Measurements from ENCODE around the gene KIF26B. TPM values are rescaled to one million over a fixed set of nuclear protein-coding genes. Genes with fewer than 3 reads are reported as not detected.

KIF26B gene
- total and polyA plus RNA-seq, 2 experiments from 2014 or later, result 2.5 to 8.0 TPM

DNA sequence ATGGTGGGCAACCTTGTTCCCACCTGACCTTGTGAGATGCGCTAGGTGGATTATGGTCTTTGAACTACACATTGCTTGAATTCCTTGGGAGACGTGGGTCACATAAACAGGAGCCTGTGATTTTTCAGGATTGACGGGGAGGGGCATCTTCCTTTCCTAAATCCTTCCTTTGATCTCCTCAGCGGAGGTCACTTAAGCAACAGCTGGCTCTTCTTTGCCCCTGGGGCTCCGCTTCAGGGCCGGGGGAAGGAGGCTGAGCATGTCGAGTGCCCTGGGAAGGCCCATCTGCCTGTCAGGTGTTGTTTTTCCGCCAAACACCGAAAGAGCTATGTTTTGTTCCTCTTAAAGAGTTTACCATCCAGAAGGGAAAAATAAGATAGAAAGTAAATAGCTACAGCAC is 40.6 kb downstream of the KIF26B start:
- Histone ChIP-seq H3K36me3 (ENCODE audit: low read depth) (no peaks in the 10 kb centered on the region), H3K79me2 (ENCODE audit: insufficient read depth) (0 out of 2 replicates have a peak, but pooled peaks cover 10% of the 10 kb centered on the region), H3F3A (ENCODE audit: insufficient read depth) (peaks cover 15% of the 10 kb centered on the region), H3K9me3 (ENCODE audit: low read depth) (no peaks in the 10 kb centered on the region), H2AFZ (no peak overlapping the region), H3K27ac (no peak overlapping the region), H3K4me2 (ENCODE audit: unreplicated experiment) (no peak overlapping the region), H4K20me1 (ENCODE audit: insufficient read depth) (no peaks in the 10 kb centered on the region), H3K27me3 (replicated peaks; ENCODE audit: insufficient read depth) (no peaks in the 10 kb centered on the region), H3K9ac (no peak overlapping the region), H3K4me1 (ENCODE audit: insufficient read depth) (peaks cover 12% of the 10 kb centered on the region), H3K9me2 (ENCODE audit: insufficient read depth) (no peaks in the 10 kb centered on the region), H3K4me3 (no peak overlapping the region)
- DNase-seq, result no peak
- 72 to 74% methylated on average over 9 of the region's 9 CpGs for WGBS, 2 experiments (ENCODE audit: low coverage in 1 of 2, low lambda C conversion rate in 2 of 2, missing lambda C conversion rate in 2 of 2)
- TF ChIP-seq EZH2 (IDR thresholded peaks at IDR 0.05; ENCODE audit: insufficient read depth, poor library complexity, severe bottlenecking) (no peak), EZH2phosphoT487 (IDR thresholded peaks at IDR 0.05; ENCODE audit: insufficient read depth, low read depth) (no peak)
- in situ Hi-C loops (cut with MboI), result no loop called here

DNA sequence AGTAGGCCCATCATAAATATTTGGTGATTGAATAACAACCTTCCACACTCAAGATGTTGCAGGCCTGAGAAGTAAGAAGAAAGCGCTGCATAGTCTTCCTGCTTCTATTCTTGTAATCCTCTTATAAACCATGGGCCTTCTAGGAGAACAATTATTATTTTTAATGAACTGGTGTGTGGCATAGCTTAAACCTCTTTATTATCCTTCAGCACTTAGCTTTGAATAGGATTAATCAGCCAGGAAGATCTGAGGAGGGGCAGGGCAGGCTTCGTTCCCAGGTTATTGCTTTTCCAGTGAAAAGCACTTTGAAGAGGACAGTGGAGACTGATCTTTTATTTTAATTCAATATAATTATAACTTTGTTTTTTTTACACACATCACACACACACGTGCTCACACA is 42.3 kb downstream of the KIF26B start:
- H4K20me1 ChIP-seq (ENCODE audit: insufficient read depth), result no peaks in the 10 kb centered on the region
- H3K27ac ChIP-seq, result peak overlapping the region; percentile 53
- peak overlapping the region; percentile 67 for H3K4me3 ChIP-seq
- H2AFZ ChIP-seq, result peak overlapping the region; percentile 70
- H3F3A ChIP-seq (ENCODE audit: insufficient read depth), result peaks cover 15% of the 10 kb centered on the region
- no peak for DNase-seq
- H3K9ac ChIP-seq, result peak overlapping the region; percentile 73
- no peaks in the 10 kb centered on the region for H3K9me3 ChIP-seq (ENCODE audit: low read depth)
- in situ Hi-C loops (cut with MboI), result no loop called here
- TF ChIP-seq EZH2phosphoT487 (IDR thresholded peaks at IDR 0.05; ENCODE audit: insufficient read depth, low read depth), result no peak
- no peak for TF ChIP-seq EZH2 (IDR thresholded peaks at IDR 0.05; ENCODE audit: insufficient read depth, poor library complexity, severe bottlenecking)
- peaks cover 22% of the 10 kb centered on the region for H3K4me1 ChIP-seq (ENCODE audit: insufficient read depth)
- no peaks in the 10 kb centered on the region for H3K36me3 ChIP-seq (ENCODE audit: low read depth)
- no peaks in the 10 kb centered on the region for H3K9me2 ChIP-seq (ENCODE audit: insufficient read depth)
- H3K27me3 ChIP-seq (replicated peaks; ENCODE audit: insufficient read depth), result no peaks in the 10 kb centered on the region
- 62 to 63% methylated on average over 3 of the region's 3 CpGs for WGBS, 2 experiments (ENCODE audit: low coverage in 1 of 2, low lambda C conversion rate in 2 of 2, missing lambda C conversion rate in 2 of 2)
- H3K79me2 ChIP-seq (ENCODE audit: insufficient read depth), result 0 out of 2 replicates have a peak, but pooled peaks cover 10% of the 10 kb centered on the region
- peak overlapping the region; percentile 80 for H3K4me2 ChIP-seq (ENCODE audit: unreplicated experiment)

- no peaks in the 10 kb centered on the region for H3K27me3 ChIP-seq (replicated peaks; ENCODE audit: insufficient read depth)
- peak; percentile 88 for DNase-seq
- peak overlapping the region; percentile 80 for H3K4me2 ChIP-seq (ENCODE audit: unreplicated experiment)
- 0 out of 2 replicates have a peak, but pooled peaks cover 6% of the 10 kb centered on the region for H3K79me2 ChIP-seq (ENCODE audit: insufficient read depth)
- H3F3A ChIP-seq (ENCODE audit: insufficient read depth), result peaks cover 15% of the 10 kb centered on the region
- 0% methylated on average over 1 of the region's 1 CpG for WGBS, 2 experiments (ENCODE audit: low coverage in 1 of 2, low lambda C conversion rate in 2 of 2, missing lambda C conversion rate in 2 of 2)
- no peaks in the 10 kb centered on the region for H3K9me2 ChIP-seq (ENCODE audit: insufficient read depth)
- peaks cover 23% of the 10 kb centered on the region for H3K4me1 ChIP-seq (ENCODE audit: insufficient read depth)
- H2AFZ ChIP-seq, result peak overlapping the region; percentile 70
- peak overlapping the region; percentile 67 for H3K4me3 ChIP-seq
- H3K9me3 ChIP-seq (ENCODE audit: low read depth), result no peaks in the 10 kb centered on the region
- no peaks in the 10 kb centered on the region for H4K20me1 ChIP-seq (ENCODE audit: insufficient read depth)
- in situ Hi-C loops (cut with MboI), result no loop called here
- no peaks in the 10 kb centered on the region for H3K36me3 ChIP-seq (ENCODE audit: low read depth)
- H3K9ac ChIP-seq, result peak overlapping the region; percentile 73
- peak overlapping the region; percentile 53 for H3K27ac ChIP-seq
- no peak for TF ChIP-seq EZH2 (IDR thresholded peaks at IDR 0.05; ENCODE audit: insufficient read depth, poor library complexity, severe bottlenecking)
- no peak for TF ChIP-seq EZH2phosphoT487 (IDR thresholded peaks at IDR 0.05; ENCODE audit: insufficient read depth, low read depth)
These were observed 43.2 kb downstream of the KIF26B start for GRCh38 chr1:245197911-245198379.

- H3K4me3 ChIP-seq, result no peak overlapping the region
- WGBS, 2 experiments (ENCODE audit: low coverage in 1 of 2, low lambda C conversion rate in 2 of 2, missing lambda C conversion rate in 2 of 2), result 53 to 58% methylated on average over 12 of the region's 12 CpGs
- no peaks in the 10 kb centered on the region for H4K20me1 ChIP-seq (ENCODE audit: insufficient read depth)
These were observed 44.1 kb downstream of the KIF26B start for GRCh38 chr1:245198748-245199516.

More at GRCh38 chr1:245198748-245199516, 44.1 kb downstream of the KIF26B start:
- Histone ChIP-seq H3K9ac (no peak overlapping the region), H2AFZ (no peak overlapping the region), H3K79me2 (ENCODE audit: insufficient read depth) (0 out of 2 replicates have a peak, but pooled peaks cover 5% of the 10 kb centered on the region), H3F3A (ENCODE audit: insufficient read depth) (peaks cover 15% of the 10 kb centered on the region), H3K36me3 (ENCODE audit: low read depth) (no peaks in the 10 kb centered on the region), H3K4me1 (ENCODE audit: insufficient read depth) (peaks cover 23% of the 10 kb centered on the region), H3K9me3 (ENCODE audit: low read depth) (no peaks in the 10 kb centered on the region), H3K27ac (no peak overlapping the region), H3K4me2 (ENCODE audit: unreplicated experiment) (no peak overlapping the region), H3K9me2 (ENCODE audit: insufficient read depth) (no peaks in the 10 kb centered on the region), H3K27me3 (replicated peaks; ENCODE audit: insufficient read depth) (no peaks in the 10 kb centered on the region)
- in situ Hi-C loops (cut with MboI), result no loop called here
- DNase-seq, result no peak
- no peak for TF ChIP-seq EZH2 (IDR thresholded peaks at IDR 0.05; ENCODE audit: insufficient read depth, poor library complexity, severe bottlenecking)
- TF ChIP-seq EZH2phosphoT487 (IDR thresholded peaks at IDR 0.05; ENCODE audit: insufficient read depth, low read depth), result no peak

Measured in GM23248 (cell line).